Measurements from ENCODE around the gene ALOX5AP.
"Not testable (repeated sequence)": the region's sequence is repeated elsewhere in the genome, so short reads cannot be mapped to it uniquely, and the experiment has no call there.

ALOX5AP gene

GRCh38 chr13:30737511-30738337, 2.4 kb downstream of the ALOX5AP start:
- no peak for DNase-seq (ENCODE audit: low read depth in 2 of 2)

- DNase-seq (ENCODE audit: low read depth in 2 of 2), result no peak
Measured at GRCh38 chr13:30738526-30739236, 3.3 kb downstream of the ALOX5AP start.

- DNase-seq (ENCODE audit: low read depth in 2 of 2), result no peak
Measured at GRCh38 chr13:30739237-30739528, 3.8 kb downstream of the ALOX5AP start.

- peak; percentile 35 to 66 for DNase-seq (ENCODE audit: low read depth in 2 of 2)
Measured at GRCh38 chr13:30739761-30740642, 4.7 kb downstream of the ALOX5AP start.

- DNase-seq (ENCODE audit: low read depth in 2 of 2), result no peak
Measured at GRCh38 chr13:30742901-30743300, 7.6 kb downstream of the ALOX5AP start.

GRCh38 chr13:30743319-30744055, 8.1 kb downstream of the ALOX5AP start:
- DNase-seq (ENCODE audit: low read depth in 2 of 2), result no peak

GRCh38 chr13:30744056-30744680, 8.8 kb downstream of the ALOX5AP start:
- peak; percentile 76 to 82 for DNase-seq (ENCODE audit: low read depth in 2 of 2)

GRCh38 chr13:30744681-30745077, 9.3 kb downstream of the ALOX5AP start:
- DNase-seq (ENCODE audit: low read depth in 2 of 2), result no peak

GRCh38 chr13:30745906-30746686, 10.8 kb downstream of the ALOX5AP start:
- DNase-seq (ENCODE audit: low read depth in 2 of 2), result no peak

- DNase-seq (ENCODE audit: low read depth in 2 of 2), result no peak
Measured at GRCh38 chr13:30746791-30747190, 11.4 kb downstream of the ALOX5AP start.

GRCh38 chr13:30747845-30748244, 12.5 kb downstream of the ALOX5AP start:
- not testable (repeated sequence) for DNase-seq (ENCODE audit: low read depth in 2 of 2)

- no peak for DNase-seq (ENCODE audit: low read depth in 2 of 2)
Measured at GRCh38 chr13:30748717-30749116, 13.4 kb downstream of the ALOX5AP start.

GRCh38 chr13:30750036-30750435, 14.7 kb downstream of the ALOX5AP start:
- no peak for DNase-seq (ENCODE audit: low read depth in 2 of 2)

GRCh38 chr13:30751183-30751933, 16.0 kb downstream of the ALOX5AP start:
- DNase-seq (ENCODE audit: low read depth in 2 of 2), result no peak

- no peak for DNase-seq (ENCODE audit: low read depth in 2 of 2)
Measured at GRCh38 chr13:30752201-30752797, 17.0 kb downstream of the ALOX5AP start.

GRCh38 chr13:30753030-30753616, 17.8 kb downstream of the ALOX5AP start:
- no peak for DNase-seq (ENCODE audit: low read depth in 2 of 2)

GRCh38 chr13:30755678-30756077, 20.3 kb downstream of the ALOX5AP start:
- no peak for DNase-seq (ENCODE audit: low read depth in 2 of 2)

GRCh38 chr13:30757026-30757742, 21.8 kb downstream of the ALOX5AP start:
- no peak for DNase-seq (ENCODE audit: low read depth in 2 of 2)
